ENCODE data around the gene IL6.
"Not testable (repeated sequence)": the region's sequence is repeated elsewhere in the genome, so short reads cannot be mapped to it uniquely, and the experiment has no call there.

IL6 gene

DNA sequence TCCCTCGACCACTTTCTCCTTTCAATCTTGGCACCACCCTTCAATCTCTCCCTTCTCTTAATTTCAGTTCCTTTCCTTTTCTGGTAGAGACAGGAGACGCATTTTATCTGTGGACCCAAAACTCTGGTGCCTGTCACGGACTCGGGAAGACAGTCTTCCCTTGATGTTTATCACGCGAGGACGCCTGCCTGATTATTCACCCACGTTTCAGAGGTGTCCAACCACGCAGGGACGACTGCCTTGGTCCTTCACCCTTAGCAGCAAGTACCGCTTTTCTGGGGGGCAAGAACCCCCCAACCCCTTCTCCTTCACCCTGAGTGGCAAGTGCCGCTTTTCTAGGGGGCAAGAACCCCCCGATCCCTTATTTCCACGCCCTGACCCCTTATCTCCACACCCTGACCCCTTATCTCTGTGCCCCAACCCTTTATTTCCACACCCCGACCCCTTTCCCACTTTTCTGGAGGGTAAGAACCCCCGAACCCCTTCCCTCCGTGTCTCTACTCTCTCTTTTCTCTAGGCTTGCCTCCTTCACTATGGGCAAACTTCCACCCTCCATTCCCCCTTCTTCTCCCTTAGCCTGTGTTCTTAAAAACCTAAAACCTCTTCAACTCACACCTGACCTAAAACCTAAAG lies 22.9 kb upstream of the IL6 start:
- DNase-seq (ENCODE audit: low spot score): not testable (repeated sequence)

DNA sequence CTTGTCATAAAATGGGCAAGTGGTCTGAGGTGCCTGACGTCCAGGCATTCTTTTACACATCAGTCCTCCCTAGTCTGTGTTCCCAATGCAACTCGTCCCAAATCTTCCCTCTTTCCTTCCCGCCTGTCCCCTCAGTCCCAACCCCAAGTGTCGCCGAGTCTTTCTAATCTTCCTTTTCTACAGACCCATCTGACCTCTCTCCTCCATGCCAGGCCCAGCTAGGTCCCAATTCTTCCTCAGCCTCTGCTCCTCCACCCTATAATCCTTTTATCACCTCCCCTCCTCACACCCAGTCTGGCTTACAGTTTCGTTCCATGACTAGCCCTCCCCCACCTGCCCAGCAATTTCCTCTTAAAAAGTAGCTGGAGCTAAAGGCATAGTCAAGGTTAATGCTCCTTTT lies 22.3 kb upstream of the IL6 start:
- not testable (repeated sequence) for DNase-seq (ENCODE audit: low spot score)

DNA sequence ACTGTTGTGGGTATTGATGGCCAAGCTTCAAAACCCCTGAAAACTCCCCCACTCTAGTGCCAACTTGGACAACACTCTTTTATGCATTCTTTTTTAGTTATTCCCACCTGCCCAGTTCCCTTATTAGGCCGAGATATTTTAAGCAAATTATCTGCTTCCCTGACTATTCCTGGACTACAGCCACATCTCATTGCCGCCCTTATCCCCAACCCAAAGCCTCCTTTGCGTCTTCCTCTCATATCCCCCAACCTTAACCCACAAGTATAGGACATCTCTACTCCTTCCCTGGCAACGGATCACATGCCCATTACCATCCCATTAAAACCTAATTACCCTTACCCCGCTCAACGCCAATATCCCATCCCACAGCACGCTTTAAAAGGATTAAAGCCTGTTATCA lies 21.1 kb upstream of the IL6 start:
- DNase-seq (ENCODE audit: low spot score): not testable (repeated sequence)

DNA sequence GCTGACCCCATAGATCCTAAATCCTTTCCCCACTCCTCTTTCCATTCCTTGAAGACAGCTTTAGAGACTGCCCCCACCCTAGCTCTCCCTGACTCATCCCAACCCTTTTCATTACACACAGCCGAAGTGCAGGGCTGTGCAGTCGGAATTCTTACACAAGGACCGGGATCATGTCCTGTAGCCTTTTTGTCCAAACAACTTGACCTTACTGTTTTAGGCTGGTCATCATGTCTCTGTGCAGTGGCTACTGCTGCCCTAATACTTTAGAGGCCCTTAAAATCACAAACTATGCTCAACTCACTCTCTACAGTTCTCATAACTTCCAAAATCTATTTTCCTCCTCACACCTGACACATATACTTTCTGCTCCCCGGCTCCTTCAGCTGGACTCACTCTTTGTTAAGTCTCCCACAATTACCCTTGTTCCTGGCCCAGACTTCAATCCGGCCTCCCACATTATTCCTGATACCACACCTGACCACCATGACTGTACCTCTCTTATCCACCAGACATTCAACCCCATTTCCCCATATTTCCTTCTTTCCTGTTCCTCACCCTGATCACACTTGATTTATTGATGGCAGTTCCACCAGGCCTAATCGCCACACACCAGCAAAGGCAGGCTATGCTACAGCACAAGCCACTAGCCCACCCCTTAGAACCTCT lies 19.8 kb upstream of the IL6 start:
- not testable (repeated sequence) for DNase-seq (ENCODE audit: low spot score)

DNA sequence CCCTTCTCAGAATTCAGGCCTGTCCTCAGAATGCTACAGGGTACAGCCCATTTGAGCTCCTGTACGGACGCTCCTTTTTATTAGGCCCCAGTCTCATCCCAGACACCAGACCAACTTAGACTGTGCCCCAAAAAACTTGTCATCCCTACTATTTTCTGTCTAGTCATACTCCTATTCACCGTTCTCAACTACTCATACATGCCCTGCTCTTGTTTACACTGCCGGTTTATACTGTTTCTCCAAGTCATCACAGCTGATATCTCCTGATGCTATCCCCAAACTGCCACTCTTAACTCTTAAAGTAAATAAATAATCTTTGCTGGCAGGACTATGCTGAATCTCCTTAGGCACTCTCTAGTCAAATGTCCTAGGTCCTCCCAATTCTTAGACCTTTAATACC lies 18.8 kb upstream of the IL6 start:
- not testable (repeated sequence) for DNase-seq (ENCODE audit: low spot score)

DNA sequence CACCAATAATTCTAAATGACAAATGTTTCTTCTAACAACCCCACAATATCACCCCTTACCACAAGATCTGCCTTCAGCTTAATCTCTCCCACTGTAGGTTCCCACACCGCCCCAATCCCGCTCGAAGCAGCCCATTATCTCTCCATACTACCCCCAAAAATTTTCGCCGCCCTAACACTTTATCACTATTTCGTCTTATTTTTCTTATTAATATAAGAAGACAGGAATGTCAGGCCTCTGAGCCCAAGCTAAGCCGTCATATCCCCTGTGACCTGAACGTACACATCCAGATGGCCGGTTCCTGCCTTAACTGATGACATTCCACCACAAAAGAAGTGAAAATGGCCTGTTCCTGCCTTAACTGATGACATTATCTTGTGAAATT lies 18.3 kb upstream of the IL6 start:
- not testable (repeated sequence) for DNase-seq (ENCODE audit: low spot score)

DNA sequence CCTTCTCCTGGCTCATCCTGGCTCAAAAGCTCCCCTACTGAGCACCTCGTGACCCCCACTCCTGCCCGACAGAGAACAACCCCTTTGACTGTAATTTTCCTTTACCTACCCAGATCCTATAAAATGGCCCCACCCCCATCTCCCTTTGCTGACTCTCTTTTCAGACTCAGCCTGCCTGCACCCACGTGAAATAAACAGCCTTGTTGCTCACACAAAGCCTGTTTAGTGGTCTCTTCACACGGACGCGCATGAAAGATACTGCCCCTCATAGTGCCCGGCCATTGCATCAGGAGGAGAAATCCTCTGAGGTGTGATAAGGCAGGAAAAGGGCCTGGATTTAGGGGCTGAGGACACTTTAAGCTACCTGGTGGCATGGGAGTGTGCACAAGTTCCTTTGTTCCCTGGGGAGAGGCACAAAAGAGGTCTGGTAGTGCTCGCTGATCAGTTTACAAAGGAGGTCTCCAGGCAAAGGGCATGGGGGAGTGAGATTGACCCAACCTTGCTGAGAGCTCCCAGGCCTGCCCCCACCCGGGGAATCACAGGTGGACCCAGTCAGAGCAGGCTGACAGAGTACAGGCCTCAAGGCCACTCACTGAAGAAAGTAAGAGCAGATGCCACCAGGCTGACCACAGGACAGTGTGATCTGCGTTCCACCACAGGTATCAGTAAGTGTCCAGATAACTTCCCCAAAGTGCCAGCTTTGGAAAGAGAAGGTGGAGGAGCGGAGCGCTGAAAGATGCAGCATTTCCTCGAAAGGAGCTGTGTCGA lies 17.8 kb upstream of the IL6 start:
- DNase-seq (ENCODE audit: low spot score): not testable (repeated sequence)

DNA sequence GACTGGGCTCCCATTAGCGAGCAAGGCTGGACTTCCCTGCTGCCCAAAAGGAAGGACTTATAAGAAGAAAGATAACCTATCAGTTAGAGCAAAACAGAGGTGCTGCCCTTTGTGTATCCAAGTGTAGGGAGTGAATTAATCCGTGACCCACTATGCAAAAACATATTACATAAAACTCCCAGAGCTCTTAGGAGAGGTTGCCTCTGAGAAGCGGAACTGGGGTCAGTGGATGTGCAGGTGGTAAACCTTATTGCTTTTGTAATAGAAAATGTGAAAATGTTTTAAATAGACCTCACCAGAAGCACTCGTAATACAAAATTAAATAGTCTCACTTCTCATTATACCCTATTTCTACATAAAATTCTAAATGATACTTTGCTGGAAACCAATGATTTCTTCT lies 17.1 kb upstream of the IL6 start:
- no peak for DNase-seq (ENCODE audit: low spot score)

DNA sequence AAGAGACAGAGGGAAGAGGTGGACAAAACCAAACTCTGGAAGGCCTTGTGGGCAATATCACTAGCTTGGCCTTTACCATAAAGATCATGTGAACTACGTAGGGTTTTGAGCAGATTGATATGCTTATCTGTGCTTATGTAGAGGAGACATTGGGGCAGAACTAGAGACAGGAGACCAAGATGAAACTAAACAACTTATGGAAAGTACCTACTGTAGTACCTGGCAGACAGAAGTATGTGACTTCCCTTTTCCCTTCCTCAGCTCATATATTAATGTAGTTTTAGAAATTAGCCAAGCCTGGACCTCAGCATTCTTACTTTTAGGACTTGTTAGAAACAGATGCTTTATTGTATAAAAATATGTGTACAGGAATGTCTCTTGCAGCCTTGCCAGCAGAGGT lies 14.0 kb upstream of the IL6 start:
- DNase-seq (ENCODE audit: low spot score): no peak

DNA sequence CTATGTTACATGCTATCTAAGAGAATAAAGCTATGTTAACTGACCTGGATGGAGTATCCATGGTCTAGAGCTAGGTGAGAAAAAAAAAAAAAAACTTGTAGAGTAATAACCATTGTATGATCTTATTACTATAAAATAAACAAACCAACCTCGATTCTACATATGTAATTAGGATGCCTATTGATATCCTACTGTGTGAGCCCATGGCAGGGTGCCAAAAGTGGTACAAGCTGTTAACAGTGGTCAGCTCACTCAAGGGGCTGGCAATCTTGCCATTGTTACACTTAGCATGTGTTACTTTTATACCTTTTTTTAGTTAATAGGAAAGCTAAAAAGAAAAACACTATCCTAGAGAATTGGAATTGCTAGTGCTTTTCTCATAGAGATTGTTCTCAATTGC lies 13.5 kb upstream of the IL6 start:
- no peak for DNase-seq (ENCODE audit: low spot score)

DNA sequence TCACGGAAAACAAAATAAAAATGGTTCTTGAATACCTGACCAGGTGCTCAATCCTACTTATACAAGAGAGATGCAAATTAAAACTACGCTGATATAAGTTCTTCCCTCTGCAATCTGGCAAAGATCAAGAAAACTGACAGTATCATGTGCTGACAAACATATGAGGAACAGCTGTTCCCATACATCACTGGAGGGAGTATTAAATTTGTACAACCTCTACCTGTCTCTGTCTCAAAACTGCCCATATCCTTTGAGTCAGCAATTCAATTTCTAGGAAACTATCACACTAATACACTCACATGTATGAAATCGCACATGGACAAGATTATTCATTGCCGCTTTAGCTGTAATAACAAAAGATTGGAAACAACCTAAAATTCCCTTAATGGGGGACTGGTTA lies 11.0 kb upstream of the IL6 start:
- no peak for DNase-seq (ENCODE audit: low spot score)

DNA sequence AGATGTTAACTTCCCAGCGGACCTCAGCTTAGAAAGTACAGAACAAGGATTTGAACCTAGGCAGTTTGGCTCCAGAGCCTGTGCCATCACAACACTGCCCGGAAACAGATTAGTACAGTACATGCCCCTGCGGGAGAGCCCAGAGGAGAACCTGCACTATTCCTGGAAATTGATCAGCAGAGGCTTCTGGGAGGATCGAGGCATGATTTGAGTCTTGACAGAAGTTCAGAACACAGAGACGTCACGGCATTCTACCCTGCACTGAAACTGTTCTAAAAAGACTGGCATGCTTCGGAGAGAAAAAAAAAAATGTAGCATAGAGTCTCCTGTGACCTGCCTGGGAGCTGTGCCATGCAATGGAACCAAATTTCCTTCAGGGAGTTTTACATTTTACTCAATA lies 9.2 kb upstream of the IL6 start:
- no peak for DNase-seq (ENCODE audit: low spot score)

DNA sequence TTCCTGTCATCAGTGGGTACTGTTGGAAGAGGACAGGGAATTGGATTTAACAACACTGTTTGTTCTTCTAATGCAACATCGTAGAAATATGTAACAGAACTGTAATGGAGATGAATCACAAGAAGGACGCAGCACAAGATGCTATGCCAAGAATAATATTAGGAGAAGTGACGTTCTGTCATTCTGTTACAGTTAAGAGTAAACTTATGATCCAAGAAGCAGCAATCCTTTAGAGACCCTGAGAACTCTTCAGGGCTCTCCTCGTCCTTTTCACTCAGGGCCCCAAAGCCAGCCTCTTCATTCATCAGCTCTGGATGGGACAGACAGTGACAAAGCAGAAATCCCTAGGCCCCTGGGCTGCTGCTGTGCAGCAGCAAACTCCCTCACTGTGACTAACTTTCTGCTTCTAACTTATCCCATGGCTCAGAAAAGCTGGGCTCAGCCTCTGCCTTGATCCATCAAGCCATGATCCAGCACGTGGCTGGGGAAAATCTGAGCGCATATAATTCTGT lies 8.7 kb upstream of the IL6 start:
- DNase-seq (ENCODE audit: low spot score): no peak

DNA sequence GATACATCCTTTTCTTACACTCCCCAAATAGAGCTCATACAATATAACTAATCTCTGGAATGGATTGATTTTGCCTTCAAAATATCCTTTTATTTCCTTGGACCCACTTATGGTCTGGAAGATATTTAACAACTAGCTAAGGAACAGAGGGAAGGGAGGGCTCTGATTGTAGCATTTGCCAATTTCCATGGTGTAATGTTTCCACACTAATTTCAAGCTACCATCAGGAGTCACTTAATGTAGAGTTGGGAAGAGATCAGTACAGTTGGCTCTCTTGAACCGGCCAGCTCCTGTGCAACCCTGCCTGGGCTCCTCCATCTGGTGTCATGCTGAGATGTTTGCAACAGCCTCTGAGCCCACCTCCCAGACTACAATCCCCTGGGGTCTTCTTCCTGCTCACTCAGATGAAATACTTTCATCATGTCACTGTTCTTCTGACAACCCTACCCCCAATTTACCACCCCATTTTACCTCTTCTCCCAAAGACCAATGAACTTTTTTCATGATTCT lies 8.0 kb upstream of the IL6 start:
- no peak for DNase-seq (ENCODE audit: low spot score)

DNA sequence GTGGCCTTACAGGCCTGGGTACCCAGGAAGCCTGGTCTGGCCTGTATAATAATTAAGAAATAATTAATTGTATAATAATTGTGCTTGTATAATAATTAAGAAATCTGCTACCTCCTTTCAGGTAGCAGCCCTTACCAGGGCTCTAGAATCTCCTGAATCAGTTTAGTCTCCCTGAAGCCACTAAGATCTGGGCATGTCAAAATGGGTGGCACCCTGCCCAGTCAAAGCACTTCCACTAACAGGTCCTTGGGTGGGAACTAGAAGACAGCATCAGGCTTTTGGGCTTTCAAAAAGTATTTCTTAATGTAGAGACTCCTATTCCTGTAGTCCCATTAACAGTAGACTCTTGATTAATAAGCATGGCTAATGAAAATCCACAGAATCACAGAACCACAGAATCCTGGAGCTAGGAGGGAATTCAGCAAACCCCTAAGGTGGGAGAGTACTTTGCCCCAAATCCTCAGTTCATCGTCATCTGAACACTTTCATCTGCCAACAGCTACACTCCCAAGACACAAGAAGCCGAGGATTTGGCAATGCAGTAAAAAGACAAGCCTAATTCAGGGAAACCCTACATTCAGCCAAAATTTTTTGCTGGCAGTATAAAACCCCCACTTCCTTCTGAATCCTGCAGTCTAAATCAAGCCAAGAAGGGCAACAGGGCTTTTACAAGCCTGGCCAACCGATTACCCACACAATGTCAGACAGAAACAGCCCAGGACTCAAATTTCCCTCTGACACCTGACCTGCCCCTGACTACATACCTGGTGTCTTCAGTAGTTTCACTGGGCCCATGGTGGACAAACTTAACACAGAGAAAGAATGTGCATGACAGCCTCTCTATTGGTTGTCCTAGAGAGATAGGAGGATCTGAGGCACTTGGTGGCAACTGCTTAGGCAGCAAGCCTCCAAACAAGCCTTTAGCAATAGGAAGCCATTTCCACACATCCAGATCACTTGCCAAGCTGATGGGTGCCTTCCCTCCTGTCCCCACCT lies 5.9 kb upstream of the IL6 start:
- no peak for DNase-seq (ENCODE audit: low spot score)

DNA sequence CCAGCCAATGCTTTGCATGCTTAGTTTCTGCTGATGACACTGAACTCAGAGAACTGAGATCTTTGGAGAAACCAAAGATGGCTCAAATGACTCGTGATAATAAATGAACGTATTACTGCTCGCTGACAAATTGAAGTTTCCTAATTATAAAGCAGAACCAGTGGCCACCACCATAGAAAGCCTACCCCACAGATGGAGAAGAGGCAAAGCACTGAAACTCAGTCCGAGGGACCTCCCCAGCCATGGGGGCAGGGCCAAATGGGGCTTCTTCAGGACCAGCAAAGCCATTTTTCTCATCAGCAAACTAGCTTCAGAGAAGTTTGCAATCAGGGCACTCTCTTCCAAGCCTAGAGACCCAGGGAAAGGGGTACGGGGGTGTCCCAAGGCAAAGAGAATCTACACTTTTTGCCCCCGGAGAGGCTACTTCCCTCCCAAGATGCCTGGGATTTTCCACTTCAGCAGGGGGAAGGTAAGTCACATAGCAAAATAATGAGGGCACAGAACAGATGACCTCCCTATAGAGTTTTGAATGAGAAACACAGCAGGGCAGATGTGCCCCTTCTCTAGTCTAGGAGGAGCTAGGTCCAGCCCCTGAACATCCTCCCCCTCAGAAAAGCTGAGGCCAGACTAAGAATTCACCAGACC lies 4.3 kb upstream of the IL6 start:
- no peak for DNase-seq (ENCODE audit: low spot score)

DNA sequence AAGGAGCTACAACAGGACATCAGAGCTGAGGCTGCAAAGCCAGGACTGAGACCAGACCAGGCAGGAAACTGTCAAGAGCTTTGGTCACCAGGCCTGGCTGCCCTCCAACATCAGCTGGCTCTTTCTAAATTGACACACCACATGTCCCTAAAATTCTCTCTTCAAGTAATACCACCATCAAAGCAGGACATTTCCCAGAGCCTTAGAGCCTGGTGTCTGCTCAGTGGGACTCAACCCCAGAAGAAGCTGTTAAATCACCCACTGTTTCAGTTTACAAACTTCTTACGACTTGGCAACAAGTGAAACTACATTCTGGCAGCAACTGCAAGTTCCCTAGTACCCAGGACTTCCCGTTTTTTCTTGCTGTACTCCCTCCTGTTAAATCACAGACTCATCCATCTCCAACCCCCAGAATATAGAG lies 3.8 kb upstream of the IL6 start:
- no peak for DNase-seq (ENCODE audit: low spot score)

DNA sequence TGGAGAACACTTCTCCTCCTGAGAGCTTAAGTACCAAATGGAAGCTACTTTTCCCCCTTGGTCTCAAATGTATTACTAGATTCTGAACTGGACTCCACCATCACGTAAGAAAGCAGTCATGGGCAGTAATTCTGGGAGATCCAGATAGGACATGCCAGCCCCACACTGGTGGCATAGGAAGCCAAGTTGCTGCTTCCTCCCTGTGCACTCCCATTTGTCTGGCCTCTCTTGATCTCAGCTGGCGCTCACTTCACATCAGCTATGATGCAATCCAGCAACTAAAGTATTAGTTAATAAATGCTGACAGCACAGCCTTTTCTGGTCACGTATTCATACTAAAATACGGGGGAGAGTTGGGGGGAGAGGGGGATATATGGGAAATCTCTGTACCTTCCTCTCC lies 3.4 kb upstream of the IL6 start:
- DNase-seq (ENCODE audit: low spot score): no peak

DNA sequence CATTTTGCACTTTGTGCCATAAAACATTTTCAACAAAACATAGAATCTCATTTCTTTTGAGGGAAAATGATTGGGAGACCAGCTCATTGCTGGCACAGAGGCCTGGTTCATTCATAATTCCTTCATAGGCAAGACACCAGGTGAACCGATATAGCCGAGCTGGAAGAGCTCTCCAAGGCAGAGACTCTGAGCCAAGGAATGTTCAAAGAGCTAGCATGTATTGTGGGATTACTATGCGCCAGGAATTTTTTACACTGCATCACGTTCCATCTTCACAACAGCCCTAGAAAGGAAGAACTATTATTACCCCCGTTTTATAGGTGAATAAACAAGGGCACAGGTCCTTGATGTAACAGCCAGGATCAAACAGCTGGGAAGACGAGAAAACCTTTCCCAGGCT lies 2.1 kb upstream of the IL6 start:
- no peak for DNase-seq (ENCODE audit: low spot score)

DNA sequence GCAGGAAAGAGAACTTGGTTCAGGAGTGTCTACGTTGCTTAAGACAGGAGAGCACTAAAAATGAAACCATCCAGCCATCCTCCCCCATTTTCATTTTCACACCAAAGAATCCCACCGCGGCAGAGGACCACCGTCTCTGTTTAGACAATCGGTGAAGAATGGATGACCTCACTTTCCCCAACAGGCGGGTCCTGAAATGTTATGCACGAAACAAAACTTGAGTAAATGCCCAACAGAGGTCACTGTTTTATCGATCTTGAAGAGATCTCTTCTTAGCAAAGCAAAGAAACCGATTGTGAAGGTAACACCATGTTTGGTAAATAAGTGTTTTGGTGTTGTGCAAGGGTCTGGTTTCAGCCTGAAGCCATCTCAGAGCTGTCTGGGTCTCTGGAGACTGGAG lies 1.4 kb upstream of the IL6 start:
- peak; percentile 29 for DNase-seq (ENCODE audit: low spot score)

DNA sequence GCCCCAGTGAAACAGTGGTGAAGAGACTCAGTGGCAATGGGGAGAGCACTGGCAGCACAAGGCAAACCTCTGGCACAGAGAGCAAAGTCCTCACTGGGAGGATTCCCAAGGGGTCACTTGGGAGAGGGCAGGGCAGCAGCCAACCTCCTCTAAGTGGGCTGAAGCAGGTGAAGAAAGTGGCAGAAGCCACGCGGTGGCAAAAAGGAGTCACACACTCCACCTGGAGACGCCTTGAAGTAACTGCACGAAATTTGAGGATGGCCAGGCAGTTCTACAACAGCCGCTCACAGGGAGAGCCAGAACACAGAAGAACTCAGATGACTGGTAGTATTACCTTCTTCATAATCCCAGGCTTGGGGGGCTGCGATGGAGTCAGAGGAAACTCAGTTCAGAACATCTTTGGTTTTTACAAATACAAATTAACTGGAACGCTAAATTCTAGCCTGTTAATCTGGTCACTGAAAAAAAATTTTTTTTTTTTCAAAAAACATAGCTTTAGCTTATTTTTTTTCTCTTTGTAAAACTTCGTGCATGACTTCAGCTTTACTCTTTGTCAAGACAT lies 574 bp upstream of the IL6 start:
- peak; percentile 46 for DNase-seq (ENCODE audit: low spot score)

Measured in HuH-7.5 (cell line).